Heart left ventricle (tissue), 16 donors: ENCODE data around the gene SOX6. TPM values are rescaled to one million over a fixed set of nuclear protein-coding genes. Genes with fewer than 3 reads are reported as not detected.
"Not testable (repeated sequence)": the region's sequence is repeated elsewhere in the genome, so short reads cannot be mapped to it uniquely, and the experiment has no call there.

Source experiments
- ATAC-seq, 4 donors: fragments of 200-7000 bp; cut with Tn5 transposase; one replicate each; pipeline ENCODE4 v1.9.1; 2020 to 2022; ENCODE audit warnings: moderate library complexity in 4 of 4, mild to moderate bottlenecking in 3 of 4, moderate number of reproducible peaks in 1 of 4
- DNase-seq, 5 donors: peaks; one replicate each; pipeline ENCODE4 v3.0.0-alpha.2; 2020
- H3K27ac ChIP-seq, 12 donors: fragments of 200-600 bp; sonication (generic) in 4 of 12; one replicate each; pipeline versions ENCODE4 v1.5.0 to v1.8.0; 2016 to 2022; ENCODE audit warnings: mild to moderate bottlenecking in 2 of 12
- H3K27me3 ChIP-seq, 9 donors: fragments of 200-600 bp; sonication (generic) in 2 of 9; one replicate each; pipeline versions ENCODE4 v1.5.1 to v1.8.0; 2016 to 2022; ENCODE audit warnings: mild to moderate bottlenecking in 3 of 9
- H3K36me3 ChIP-seq, 9 donors: fragments of 200-600 bp; sonication (generic) in 2 of 9; one replicate each; pipeline versions ENCODE4 v1.5.0 to v1.8.0; 2018 to 2022; ENCODE audit warnings: mild to moderate bottlenecking in 2 of 9
- H3K4me1 ChIP-seq, 12 donors: fragments of 200-600 bp; sonication (generic) in 4 of 12; one replicate each; pipeline versions ENCODE4 v1.5.0 to v1.8.0; 2016 to 2022; ENCODE audit warnings: mild to moderate bottlenecking in 3 of 12
- H3K4me3 ChIP-seq, 12 donors: fragments of 200-600 bp; sonication (generic) in 4 of 12; one replicate each; pipeline versions ENCODE4 v1.5.0 to v1.8.0; 2017 to 2022; ENCODE audit warnings: mild to moderate bottlenecking in 9 of 12, moderate library complexity in 4 of 12
- H3K9me3 ChIP-seq, 12 donors: fragments of 200-600 bp; sonication (generic) in 4 of 12; one replicate each; pipeline versions ENCODE4 v1.5.0 to v1.8.0; 2016 to 2022; ENCODE audit warnings: mild to moderate bottlenecking in 1 of 12
- POLR2A ChIP-seq, 2 donors: fragments of 450-650 bp; IDR thresholded peaks; one replicate each; pipeline ENCODE4 v1.6.1; 2017; ENCODE audit warnings: antibody characterized with exemption in 2 of 2, mild to moderate bottlenecking in 2 of 2, moderate library complexity in 2 of 2
- WGBS, 4 donors: extraction: QIAGEN DNeasy Blood & Tissue Kit in 2 of 4; methylation state at CpG; one replicate each; pipeline versions ENCODE4 v1.1.5 to v1.1.7; 2013 to 2018; 5-methylcytosine and 5-hydroxymethylcytosine counted together
- intact Hi-C, 10 donors: fragments of 100-400 bp; cut with DNase I; formaldehyde crosslinking; loops; one replicate each; pipeline versions ENCODE4 v1.11.1 to v1.14.2; 2022
- polyA plus RNA-seq, 2 donors: library from polyadenylated mRNA; stranded (reverse); fragments of 200-250 nt; gene quantifications; one replicate each; pipeline ENCODE4 v1.2.3, GENCODE V29; 2013
- total RNA-seq, 9 donors: library from RNA; depleted of rRNA in 2 of 9; stranded (reverse); fragments of >200 nt in 2 of 9; fragmentation: NEBNext Ultra II Directional in 3 of 9; extraction: Animal tissue kit (Norgen Biotek cat#: 25700) in 3 of 9; gene quantifications; one replicate each; pipeline versions ENCODE4 v1.1.0 to v1.2.4, GENCODE V29; 2016 to 2023
- TF ChIP-seq, protein P1 (sequence below), 12 donors: fragments of 200-600 bp; sonication (generic) in 4 of 12; IDR thresholded peaks; one replicate each; pipeline versions ENCODE4 v1.5.0 to v1.8.0; 2018 to 2022; ENCODE audit warnings: antibody characterized with exemption in 12 of 12, mild to moderate bottlenecking in 5 of 12
- donor health status: ischemic (EF 13 %, LVEDD 7.1; RV severe dilation, severe dysfunction).
- donor health status: healthy with polysubstance abuse.
- donor health status: DM: no; HTN: yes; CAD: no.
- donor health status: DM: no; HTN: no; CAD: no.
- donor health status: ischemic (EF 25% LVEDD 6.9; RV normal size, moderate dysfunction).
- donor health status: ischemic (EF 25% LVEDD 5.7; RV mildly dilated, moderate dysfunction).
- donor health status: healthy.
- donor health status: DM: yes; HTN: yes; CAD: no.
- donor health status: ischemic (EF 35%, LVEDD 5.7; RV mildly dilated, moderate dysfunction).
- donor health status: nonischemic (EF 11% LVEDD 7.7; RV severe dilation, severe dysfunction).
- donor health status: DM: yes; HTN: yes; CAD: no.
- donor health status: PGD.
- donor health status: ischemic (EF 29% LVEDD 5.4; RV normal size, mild dysfunction).
- donor health status: nonischemic (EF 23%, LVEDD 6.1; RV moderate dilation, normal function).

The SOX6 gene
- total and polyA plus RNA-seq, 11 donors = 1.5 to 39.6 (median 15.6) TPM

DNA sequence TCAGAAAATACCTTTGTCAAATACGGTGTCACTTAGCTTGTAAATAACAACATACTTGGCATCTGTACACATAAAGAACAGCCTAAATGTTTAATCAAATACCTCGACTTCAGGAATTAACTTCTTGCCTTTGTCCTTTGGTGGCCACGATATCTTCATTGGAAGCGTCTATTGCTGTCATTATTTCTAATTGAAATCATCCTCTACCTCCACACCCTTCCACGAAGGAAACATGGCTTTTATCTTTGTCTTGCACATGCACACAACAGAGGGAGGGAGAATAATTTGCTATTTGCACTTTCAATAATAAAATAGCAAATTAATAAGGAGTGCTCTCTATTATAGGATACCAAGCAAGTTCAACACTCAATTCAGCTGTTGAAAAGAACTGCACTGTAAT is 25.8 kb upstream of the SOX6 start:
- ATAC-seq (no peak), DNase-seq (no peak)
- TF ChIP-seq, protein P1, sequence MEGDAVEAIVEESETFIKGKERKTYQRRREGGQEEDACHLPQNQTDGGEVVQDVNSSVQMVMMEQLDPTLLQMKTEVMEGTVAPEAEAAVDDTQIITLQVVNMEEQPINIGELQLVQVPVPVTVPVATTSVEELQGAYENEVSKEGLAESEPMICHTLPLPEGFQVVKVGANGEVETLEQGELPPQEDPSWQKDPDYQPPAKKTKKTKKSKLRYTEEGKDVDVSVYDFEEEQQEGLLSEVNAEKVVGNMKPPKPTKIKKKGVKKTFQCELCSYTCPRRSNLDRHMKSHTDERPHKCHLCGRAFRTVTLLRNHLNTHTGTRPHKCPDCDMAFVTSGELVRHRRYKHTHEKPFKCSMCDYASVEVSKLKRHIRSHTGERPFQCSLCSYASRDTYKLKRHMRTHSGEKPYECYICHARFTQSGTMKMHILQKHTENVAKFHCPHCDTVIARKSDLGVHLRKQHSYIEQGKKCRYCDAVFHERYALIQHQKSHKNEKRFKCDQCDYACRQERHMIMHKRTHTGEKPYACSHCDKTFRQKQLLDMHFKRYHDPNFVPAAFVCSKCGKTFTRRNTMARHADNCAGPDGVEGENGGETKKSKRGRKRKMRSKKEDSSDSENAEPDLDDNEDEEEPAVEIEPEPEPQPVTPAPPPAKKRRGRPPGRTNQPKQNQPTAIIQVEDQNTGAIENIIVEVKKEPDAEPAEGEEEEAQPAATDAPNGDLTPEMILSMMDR (IDR thresholded peaks at IDR 0.05) = no peak
- no peak for TF ChIP-seq POLR2A (IDR thresholded peaks at IDR 0.05)
- WGBS, 4 donors = 70 to 84% (median 73%) methylated on average over 5 of the region's 5 CpGs
- Histone ChIP-seq H3K4me3 (no peak overlapping the region), H3K4me1 (peaks cover 0 to 3% (median 0%) of the 10 kb centered on the region in 12 donors), H3K27me3 (no peaks in the 10 kb centered on the region), H3K9me3 (no peaks in the 10 kb centered on the region), H3K36me3 (no peaks in the 10 kb centered on the region), H3K27ac (no peak overlapping the region)
- intact Hi-C loops = no loop called here

DNA sequence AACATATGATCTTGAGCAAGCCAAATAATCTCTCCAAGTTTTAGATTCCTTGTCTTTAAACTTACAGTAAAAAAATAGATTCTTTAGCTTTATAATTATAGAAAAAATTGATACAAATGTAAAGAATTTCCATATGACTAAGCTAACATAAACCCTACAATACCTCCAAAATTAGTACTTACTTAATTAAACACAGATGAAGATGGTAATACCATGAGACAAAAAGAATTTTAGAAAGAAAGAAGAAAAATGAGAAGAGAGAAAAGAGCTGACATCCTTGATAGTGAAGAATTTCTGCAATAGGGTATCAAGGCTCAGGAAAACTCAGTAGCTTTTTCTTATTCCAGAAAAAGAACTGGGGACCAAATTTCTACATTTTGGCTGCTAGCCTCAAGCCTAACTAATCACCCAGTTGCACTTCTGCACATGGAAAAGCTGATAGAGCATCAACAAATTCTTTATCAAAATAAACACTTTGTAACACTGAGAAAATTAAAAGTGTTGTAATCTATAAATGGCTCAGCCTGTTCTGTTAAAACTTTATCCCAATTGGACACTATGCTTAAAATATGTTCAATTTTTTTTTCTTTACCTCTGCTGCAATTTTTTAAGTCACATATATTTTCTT is 24.7 kb upstream of the SOX6 start:
- Histone ChIP-seq H3K27ac (no peak overlapping the region), H3K9me3 (no peaks in the 10 kb centered on the region), H3K4me1 (peaks cover 0 to 3% (median 0%) of the 10 kb centered on the region in 12 donors), H3K27me3 (no peaks in the 10 kb centered on the region), H3K36me3 (no peaks in the 10 kb centered on the region), H3K4me3 (no peak overlapping the region)
- DNase-seq (no peak), ATAC-seq (no peak)
- TF ChIP-seq POLR2A (IDR thresholded peaks at IDR 0.05) = no peak
- TF ChIP-seq, protein P1 (IDR thresholded peaks at IDR 0.05) = no peak
- intact Hi-C loops = no loop called here

DNA sequence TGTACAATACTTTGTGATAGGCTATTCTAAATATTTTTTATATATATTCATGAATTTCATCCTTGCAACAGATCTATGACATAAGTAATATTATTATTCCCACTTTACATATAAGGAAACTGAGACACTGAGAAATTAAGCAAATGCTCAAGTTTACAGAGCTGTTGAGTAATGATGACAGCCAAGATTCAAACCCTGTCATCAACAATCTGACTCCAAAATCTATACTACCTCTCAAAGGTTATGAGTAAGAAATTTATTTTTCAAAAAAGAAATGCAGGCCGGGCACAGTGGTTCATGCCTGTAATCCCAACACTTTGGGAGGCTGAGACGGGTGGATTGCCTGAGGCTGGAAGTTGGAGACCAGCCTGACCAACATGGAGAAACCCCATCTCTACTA is 22.6 kb upstream of the SOX6 start:
- Histone ChIP-seq H3K36me3 (no peaks in the 10 kb centered on the region), H3K9me3 (peaks cover 0 to 5% (median 0%) of the 10 kb centered on the region in 12 donors), H3K27ac (no peak overlapping the region), H3K4me1 (peaks cover 0 to 9% (median 0%) of the 10 kb centered on the region in 12 donors), H3K27me3 (no peaks in the 10 kb centered on the region), H3K4me3 (no peak overlapping the region)
- no peak for TF ChIP-seq POLR2A (IDR thresholded peaks at IDR 0.05)
- TF ChIP-seq, protein P1 (IDR thresholded peaks at IDR 0.05) = no peak
- no peak for ATAC-seq
- 95 to 100% (median 98%) methylated on average over 2 of the region's 2 CpGs for WGBS, 4 donors
- intact Hi-C loops = no loop called here
- no peak for DNase-seq

DNA sequence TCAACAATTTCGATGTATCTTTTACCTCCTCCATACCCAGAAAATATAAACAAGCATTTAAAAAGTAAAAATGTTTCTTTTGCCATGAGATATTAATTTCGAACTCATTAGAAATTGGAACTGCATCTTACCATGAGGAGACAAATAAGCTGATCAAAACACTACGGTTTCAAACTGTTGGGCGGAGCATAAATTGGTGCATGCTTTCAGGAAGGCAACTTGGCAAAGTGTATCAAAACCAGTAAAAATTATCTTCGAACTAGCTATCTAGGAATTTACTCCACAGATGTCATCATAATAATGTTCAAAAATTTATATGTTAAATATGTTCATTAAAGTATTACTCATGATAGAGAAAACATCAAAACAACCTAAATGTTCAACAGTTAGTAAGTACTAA is 21.4 kb upstream of the SOX6 start:
- WGBS, 4 donors = 77 to 83% (median 81%) methylated on average over 5 of the region's 5 CpGs
- no peak overlapping the region for H3K27ac ChIP-seq
- DNase-seq (no peak), ATAC-seq (no peak)
- no peaks in the 10 kb centered on the region for H3K36me3 ChIP-seq
- H3K4me3 ChIP-seq = no peak overlapping the region
- no peaks in the 10 kb centered on the region for H3K27me3 ChIP-seq
- TF ChIP-seq POLR2A (IDR thresholded peaks at IDR 0.05) = no peak
- TF ChIP-seq, protein P1 (IDR thresholded peaks at IDR 0.05) = no peak
- peaks cover 0 to 5% (median 0%) of the 10 kb centered on the region in 12 donors for H3K9me3 ChIP-seq
- intact Hi-C loops = no loop called here
- peaks cover 0 to 9% (median 0%) of the 10 kb centered on the region in 12 donors for H3K4me1 ChIP-seq

DNA sequence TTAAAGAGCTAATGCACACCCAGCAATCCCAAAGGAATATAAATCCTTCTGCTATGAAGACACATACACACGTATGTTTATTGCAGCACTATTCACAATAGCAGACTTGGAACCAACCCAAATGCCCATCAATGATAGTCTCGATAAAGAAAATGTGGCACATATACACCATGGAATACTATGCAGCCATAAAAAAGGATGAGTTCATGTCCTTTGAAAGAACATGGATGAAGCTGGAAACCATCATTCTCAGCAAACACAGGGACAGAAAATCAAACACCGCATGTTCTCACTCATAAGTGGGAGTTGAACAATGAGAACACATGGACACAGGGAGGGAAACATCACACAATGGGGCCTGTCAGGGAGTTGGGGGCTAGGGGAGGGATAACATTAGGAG is 19.3 kb upstream of the SOX6 start:
- not testable (repeated sequence) for H3K36me3 ChIP-seq

More for the DNA sequence above, 19.3 kb upstream of the SOX6 start:
- H3K9me3 ChIP-seq, ATAC-seq, H3K4me3 ChIP-seq, H3K27me3 ChIP-seq, H3K27ac ChIP-seq, DNase-seq, intact Hi-C loops: not testable (repeated sequence)
- 95 to 99% (median 96%) methylated on average over 3 of the region's 3 CpGs for WGBS, 4 donors
- peaks cover 0 to 17% (median 2%) of the 10 kb centered on the region in 12 donors for H3K4me1 ChIP-seq
